GM21526 (cell line): ENCODE results near the gene CTSC.
A peak's percentile ranks its signal among the peaks of the same experiment; 100 is the strongest.
"Not testable (repeated sequence)": the region's sequence is repeated elsewhere in the genome, so short reads cannot be mapped to it uniquely, and the experiment has no call there.

Source experiments
- ATAC-seq: cut with Tn5 transposase; IDR thresholded peaks from one replicate; pipeline ENCODE4 v1.9.1; 2021; ENCODE audit warnings: moderate library complexity; ENCODE audit not compliant: unreplicated experiment, low FRiP score

Gene CTSC

GRCh38 chr11:88322881-88323280 is 14.7 kb downstream of the CTSC start:
- ATAC-seq, result not testable (repeated sequence)

GRCh38 chr11:88321412-88321811 is 16.1 kb downstream of the CTSC start:
- not testable (repeated sequence) for ATAC-seq

- no peak for ATAC-seq
Observed at GRCh38 chr11:88320149-88320559, 17.4 kb downstream of the CTSC start.

- ATAC-seq, result no peak
Observed at GRCh38 chr11:88318017-88318416, 19.5 kb downstream of the CTSC start.

- ATAC-seq, result no peak
Observed at GRCh38 chr11:88317536-88317935, 20.0 kb downstream of the CTSC start.

- ATAC-seq, result no peak
Observed at GRCh38 chr11:88315981-88316441, 21.5 kb downstream of the CTSC start.

GRCh38 chr11:88315015-88315414 is 22.5 kb downstream of the CTSC start:
- ATAC-seq, result no peak

- ATAC-seq, result no peak
Observed at GRCh38 chr11:88313441-88313840, 24.1 kb downstream of the CTSC start.

- ATAC-seq, result no peak
Observed at GRCh38 chr11:88312628-88313027, 24.9 kb downstream of the CTSC start.

- ATAC-seq, result no peak
Observed at GRCh38 chr11:88310246-88310645, 27.3 kb downstream of the CTSC start.

- no peak for ATAC-seq
Observed at GRCh38 chr11:88308576-88308975, 29.0 kb downstream of the CTSC start.

GRCh38 chr11:88307749-88308425 is 29.6 kb downstream of the CTSC start:
- peak; percentile 70 for ATAC-seq

- ATAC-seq, result no peak
Observed at GRCh38 chr11:88306785-88307184, 30.8 kb downstream of the CTSC start.

GRCh38 chr11:88305430-88305829 is 32.1 kb downstream of the CTSC start:
- ATAC-seq, result no peak

GRCh38 chr11:88304352-88304751 is 33.2 kb downstream of the CTSC start:
- ATAC-seq, result no peak

- ATAC-seq, result no peak
Observed at GRCh38 chr11:88303037-88303436, 34.5 kb downstream of the CTSC start.

GRCh38 chr11:88301488-88302140 is 35.9 kb downstream of the CTSC start:
- ATAC-seq, result peak; percentile 56

GRCh38 chr11:88300888-88301487 is 36.5 kb downstream of the CTSC start:
- peak; percentile 75 for ATAC-seq

- ATAC-seq, result no peak
Observed at GRCh38 chr11:88297863-88298262, 39.7 kb downstream of the CTSC start.

GRCh38 chr11:88297421-88297820 is 40.1 kb downstream of the CTSC start:
- ATAC-seq, result no peak

GRCh38 chr11:88295028-88295427 is 42.5 kb downstream of the CTSC start:
- no peak for ATAC-seq

GRCh38 chr11:88293931-88294330 is 43.6 kb downstream of the CTSC start:
- no peak for ATAC-seq
